ENCODE measurements around the gene SNORC. TPM values are rescaled to one million over a fixed set of nuclear protein-coding genes. Genes with fewer than 3 reads are reported as not detected.

Gene SNORC
- total RNA-seq, 1 donor from 2014 or later = 1.9 TPM

DNA sequence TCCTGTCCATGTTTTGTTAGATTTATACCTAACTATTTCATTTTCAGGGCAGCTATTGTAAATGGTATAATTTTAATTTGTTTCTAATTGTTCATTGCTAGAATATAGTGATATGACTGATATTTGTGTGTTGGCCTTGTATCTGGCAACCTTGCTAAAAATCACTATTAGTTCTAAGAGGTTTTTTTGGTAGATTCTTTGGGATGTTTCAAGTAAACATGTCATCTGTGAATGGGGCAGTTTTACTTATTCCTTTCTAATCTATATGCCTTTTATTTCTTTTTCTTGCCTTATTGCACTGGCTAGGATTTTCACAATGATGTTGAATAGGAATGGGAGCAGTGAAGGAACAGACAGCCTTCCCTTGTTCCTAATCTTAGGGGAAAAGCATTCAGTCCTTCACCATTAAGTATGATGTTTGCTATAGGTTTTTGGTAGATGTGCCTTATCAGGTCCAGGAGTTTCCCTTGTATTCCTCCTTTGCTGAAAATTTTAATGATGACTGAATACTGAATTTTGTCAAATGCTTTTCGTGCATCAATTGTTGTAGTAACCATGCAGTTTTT, 41.7 kb downstream of the SNORC start:
- H3K27me3 Mint-ChIP-seq (ENCODE audit: low read depth) = peaks cover 31% of the 10 kb centered on the region
- DNase-seq (ENCODE audit: low spot score) = no peak
- intact Hi-C loops (cut with micrococcal nuclease) = no loop called here
- H3K36me3 Mint-ChIP-seq (ENCODE audit: low read depth) = no peaks in the 10 kb centered on the region
- H3K9me3 Mint-ChIP-seq = peaks cover 16% of the 10 kb centered on the region
- H3K27ac Mint-ChIP-seq = no peak overlapping the region
- no peaks in the 10 kb centered on the region for H3K4me1 Mint-ChIP-seq (ENCODE audit: low read depth)
- no peak overlapping the region for H3K4me3 Mint-ChIP-seq (ENCODE audit: low read depth)

DNA sequence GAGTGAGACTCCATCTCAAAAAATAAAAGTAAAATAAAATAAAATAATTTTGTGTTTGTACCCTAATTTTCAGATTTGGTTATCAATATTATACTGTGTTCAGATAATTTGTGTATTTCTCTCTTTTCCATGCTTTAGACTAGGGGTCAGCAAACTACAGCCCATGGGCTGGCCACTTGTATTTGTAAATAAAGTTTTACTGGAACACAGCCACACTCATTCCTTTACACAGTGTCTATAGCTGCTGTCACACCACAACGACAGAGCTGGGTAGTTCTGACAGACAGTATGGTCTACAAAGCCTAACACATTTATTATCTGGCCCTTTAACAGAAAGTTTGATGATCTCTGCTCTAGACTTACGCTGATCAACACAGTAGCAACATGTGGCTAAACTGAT, 43.8 kb downstream of the SNORC start:
- intact Hi-C loops (cut with micrococcal nuclease) = no loop called here
- no peak overlapping the region for H3K4me3 Mint-ChIP-seq (ENCODE audit: low read depth)
- peaks cover 16% of the 10 kb centered on the region for H3K9me3 Mint-ChIP-seq
- H3K36me3 Mint-ChIP-seq (ENCODE audit: low read depth) = no peaks in the 10 kb centered on the region
- DNase-seq (ENCODE audit: low spot score) = no peak
- H3K27me3 Mint-ChIP-seq (ENCODE audit: low read depth) = peaks cover 32% of the 10 kb centered on the region
- H3K4me1 Mint-ChIP-seq (ENCODE audit: low read depth) = no peaks in the 10 kb centered on the region
- H3K27ac Mint-ChIP-seq = no peak overlapping the region

DNA sequence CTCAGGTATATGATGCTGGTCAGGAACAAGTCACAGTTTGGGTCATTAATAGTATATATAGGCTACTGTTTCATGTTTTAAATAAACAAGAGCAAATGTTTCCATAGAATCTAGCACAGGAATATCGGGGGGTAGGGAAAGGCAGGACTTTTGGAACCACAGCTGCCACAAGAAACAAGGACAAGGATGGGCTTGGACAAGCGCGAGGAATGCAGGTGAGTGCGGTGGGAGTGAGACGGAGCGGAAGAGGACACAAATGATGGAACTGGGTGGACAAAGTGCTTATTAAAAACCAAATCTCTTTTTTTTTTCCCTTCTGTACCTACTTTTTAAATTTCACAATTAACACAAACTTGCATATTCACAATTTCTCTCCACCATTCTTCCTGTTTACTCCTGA, 49.1 kb downstream of the SNORC start:
- no peak for DNase-seq (ENCODE audit: low spot score)
- H3K27me3 Mint-ChIP-seq (ENCODE audit: low read depth) = peaks cover 16% of the 10 kb centered on the region
- H3K36me3 Mint-ChIP-seq (ENCODE audit: low read depth) = no peaks in the 10 kb centered on the region
- H3K9me3 Mint-ChIP-seq = no peaks in the 10 kb centered on the region
- no peak overlapping the region for H3K4me3 Mint-ChIP-seq (ENCODE audit: low read depth)
- H3K4me1 Mint-ChIP-seq (ENCODE audit: low read depth) = no peaks in the 10 kb centered on the region
- intact Hi-C loops (cut with micrococcal nuclease) = no loop called here
- no peak overlapping the region for H3K27ac Mint-ChIP-seq

DNA sequence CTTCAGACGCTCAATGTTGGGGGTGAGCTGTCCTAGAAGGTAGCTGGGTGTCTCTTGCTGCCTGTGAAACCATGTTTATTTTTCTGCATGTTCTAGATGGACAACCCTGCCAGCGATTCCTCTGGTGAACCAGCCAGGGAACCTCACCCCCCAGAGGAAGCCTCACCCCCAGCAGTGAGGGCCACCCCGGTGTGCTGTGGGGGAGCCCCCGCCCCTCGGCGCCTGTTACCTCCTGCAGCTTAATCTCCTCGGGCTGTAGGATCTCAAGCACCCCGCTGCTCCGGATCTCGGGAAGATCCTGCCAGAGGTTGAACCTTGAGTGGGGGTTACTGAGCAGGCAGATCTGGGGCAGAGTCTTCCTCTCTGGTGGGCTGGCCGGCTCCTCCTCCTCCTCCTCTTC, 50.0 kb downstream of the SNORC start:
- no peak overlapping the region for H3K4me3 Mint-ChIP-seq (ENCODE audit: low read depth)
- H3K36me3 Mint-ChIP-seq (ENCODE audit: low read depth) = no peaks in the 10 kb centered on the region
- no peaks in the 10 kb centered on the region for H3K9me3 Mint-ChIP-seq
- no peaks in the 10 kb centered on the region for H3K4me1 Mint-ChIP-seq (ENCODE audit: low read depth)
- no peak for DNase-seq (ENCODE audit: low spot score)
- H3K27ac Mint-ChIP-seq = no peak overlapping the region
- H3K27me3 Mint-ChIP-seq (ENCODE audit: low read depth) = peaks cover 23% of the 10 kb centered on the region
- intact Hi-C loops (cut with micrococcal nuclease) = no loop called here

DNA sequence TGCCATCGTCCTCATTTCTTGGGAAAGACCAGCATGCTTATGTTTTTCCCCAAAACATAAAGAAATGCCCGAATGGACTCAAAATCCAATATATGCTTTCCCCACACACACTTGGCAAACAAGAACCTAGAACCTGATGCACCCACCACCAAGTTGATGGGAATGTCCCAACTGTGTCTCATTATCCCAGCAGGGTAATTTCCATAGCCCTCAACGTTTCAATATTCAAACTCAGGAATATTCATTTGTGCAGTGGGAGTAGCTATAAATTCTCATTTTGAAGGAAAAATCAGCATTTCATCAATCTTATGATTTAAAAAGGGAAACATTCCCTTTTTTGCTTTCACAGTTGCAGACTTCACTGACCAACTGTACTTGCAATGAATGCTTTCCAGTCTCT, 50.7 kb downstream of the SNORC start:
- no peak for DNase-seq (ENCODE audit: low spot score)
- Mint-ChIP-seq H3K4me3 (ENCODE audit: low read depth) (no peak overlapping the region), H3K4me1 (ENCODE audit: low read depth) (no peaks in the 10 kb centered on the region), H3K36me3 (ENCODE audit: low read depth) (no peaks in the 10 kb centered on the region), H3K27ac (no peak overlapping the region), H3K27me3 (ENCODE audit: low read depth) (peaks cover 27% of the 10 kb centered on the region), H3K9me3 (no peaks in the 10 kb centered on the region)
- intact Hi-C loops (cut with micrococcal nuclease) = no loop called here

DNA sequence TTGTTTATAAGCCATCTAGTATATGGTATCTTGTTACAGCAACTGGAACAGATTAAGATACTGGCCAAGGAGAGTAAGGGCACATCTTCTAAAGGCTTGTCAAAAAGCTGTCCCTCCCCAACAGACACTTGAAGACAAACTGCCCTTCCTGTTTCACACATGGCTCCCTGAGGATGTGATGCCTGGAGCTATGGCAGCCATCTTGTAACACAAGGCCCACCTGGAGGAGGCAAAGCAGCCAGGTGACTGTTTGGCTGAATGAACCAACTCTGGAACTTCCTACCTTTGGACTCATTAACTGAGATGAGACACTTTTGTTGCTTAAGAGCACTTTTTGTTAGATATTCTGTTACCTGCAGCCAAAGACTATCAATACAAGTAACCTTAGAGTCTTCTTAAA, 54.4 kb downstream of the SNORC start:
- H3K4me1 Mint-ChIP-seq (ENCODE audit: low read depth) = peaks cover 3% of the 10 kb centered on the region
- H3K36me3 Mint-ChIP-seq (ENCODE audit: low read depth) = no peaks in the 10 kb centered on the region
- no peak for DNase-seq (ENCODE audit: low spot score)
- peaks cover 35% of the 10 kb centered on the region for H3K27me3 Mint-ChIP-seq (ENCODE audit: low read depth)
- no peak overlapping the region for H3K4me3 Mint-ChIP-seq (ENCODE audit: low read depth)
- H3K27ac Mint-ChIP-seq = no peak overlapping the region
- intact Hi-C loops (cut with micrococcal nuclease) = no loop called here
- no peaks in the 10 kb centered on the region for H3K9me3 Mint-ChIP-seq

DNA sequence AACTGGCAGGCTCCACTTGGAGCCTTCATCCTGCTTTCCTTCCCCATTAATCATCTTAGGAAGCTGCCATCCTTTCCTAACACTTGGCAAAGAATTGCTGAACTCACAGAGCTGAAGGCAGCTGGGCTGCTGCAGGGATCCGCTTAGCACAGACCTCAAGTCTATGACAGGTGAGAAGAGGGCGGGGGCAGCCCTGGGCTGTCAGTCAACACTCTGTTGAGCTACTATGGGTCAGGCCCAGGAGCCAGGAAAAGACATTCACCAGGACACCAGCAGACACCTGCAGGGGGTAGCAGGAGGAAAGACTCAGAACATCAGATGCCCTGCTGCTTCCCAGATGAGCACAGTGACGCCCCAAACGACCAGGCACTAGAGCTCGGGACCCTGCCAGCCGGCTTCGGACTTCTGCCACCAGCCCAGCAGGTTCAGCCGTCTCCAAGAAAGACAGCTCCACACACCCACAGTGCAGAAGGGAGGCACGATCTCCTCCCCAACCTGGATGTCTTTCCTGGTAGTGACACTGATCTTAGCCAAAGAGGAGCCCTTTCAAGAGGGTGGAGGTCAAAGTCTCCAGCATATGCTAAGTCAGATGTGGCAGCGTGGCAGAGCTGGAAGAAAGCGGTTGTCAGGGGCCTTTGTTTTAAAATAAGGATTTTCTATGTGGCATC, 55.2 kb downstream of the SNORC start:
- Mint-ChIP-seq H3K27ac (no peak overlapping the region), H3K36me3 (ENCODE audit: low read depth) (peaks cover 4% of the 10 kb centered on the region), H3K27me3 (ENCODE audit: low read depth) (peaks cover 42% of the 10 kb centered on the region), H3K9me3 (no peaks in the 10 kb centered on the region), H3K4me1 (ENCODE audit: low read depth) (peaks cover 8% of the 10 kb centered on the region), H3K4me3 (ENCODE audit: low read depth) (no peak overlapping the region)
- intact Hi-C loops (cut with micrococcal nuclease) = no loop called here
- DNase-seq (ENCODE audit: low spot score) = no peak

DNA sequence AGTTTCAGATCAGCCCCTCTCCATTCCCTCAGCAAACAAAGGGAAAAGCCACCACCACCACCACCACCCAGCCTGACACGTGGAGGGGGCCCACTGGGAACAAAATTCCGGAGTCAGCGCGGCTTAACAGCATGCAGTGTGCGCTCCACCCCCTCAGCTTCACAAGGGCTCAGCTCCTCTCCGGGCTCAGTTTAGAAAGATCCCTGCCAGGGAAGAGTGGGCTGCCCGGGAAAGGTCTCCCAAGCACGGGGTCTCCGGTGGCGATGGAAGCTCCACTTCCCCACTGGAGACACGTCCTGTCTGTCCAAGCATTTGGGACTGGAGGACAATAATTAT, 55.7 kb downstream of the SNORC start:
- H3K9me3 Mint-ChIP-seq = no peaks in the 10 kb centered on the region

DNA sequence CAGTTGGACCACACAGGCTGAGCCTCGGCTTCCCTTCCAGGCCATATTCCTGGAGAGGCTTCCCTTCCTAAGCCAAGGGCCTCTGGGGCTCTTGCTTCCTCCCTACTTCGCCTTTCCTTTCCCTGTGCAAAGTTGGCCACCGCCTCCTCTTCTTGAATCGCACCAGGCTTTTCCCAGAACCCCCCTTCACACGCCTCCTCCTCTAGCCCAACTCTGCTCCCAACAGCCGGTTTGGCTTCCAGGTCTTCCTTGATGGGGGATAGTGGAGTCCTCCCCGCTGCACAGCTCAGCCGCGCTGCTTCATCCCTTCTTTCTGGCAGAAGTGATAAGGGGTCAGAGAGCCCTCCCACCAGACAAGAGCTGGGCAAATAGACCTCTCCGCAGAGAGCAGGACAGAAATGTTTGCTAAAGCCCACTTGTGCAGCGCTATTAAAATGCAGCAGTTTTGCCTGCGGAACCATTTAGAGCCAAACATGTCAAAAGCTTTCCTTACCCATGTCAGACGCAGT, 56.4 kb downstream of the SNORC start:
- peaks cover 49% of the 10 kb centered on the region for H3K27me3 Mint-ChIP-seq (ENCODE audit: low read depth)
- H3K4me3 Mint-ChIP-seq (ENCODE audit: low read depth) = peak overlapping the region; percentile 39
- peaks cover 8% of the 10 kb centered on the region for H3K4me1 Mint-ChIP-seq (ENCODE audit: low read depth)
- H3K27ac Mint-ChIP-seq = no peak overlapping the region
- peaks cover 4% of the 10 kb centered on the region for H3K36me3 Mint-ChIP-seq (ENCODE audit: low read depth)
- no peak for DNase-seq (ENCODE audit: low spot score)
- H3K9me3 Mint-ChIP-seq = no peaks in the 10 kb centered on the region
- intact Hi-C loops (cut with micrococcal nuclease) = no loop called here

More for the DNA sequence above, 55.7 kb downstream of the SNORC start:
- Mint-ChIP-seq H3K27ac (no peak overlapping the region), H3K4me3 (ENCODE audit: low read depth) (no peak overlapping the region), H3K27me3 (ENCODE audit: low read depth) (peaks cover 43% of the 10 kb centered on the region), H3K4me1 (ENCODE audit: low read depth) (peaks cover 8% of the 10 kb centered on the region), H3K36me3 (ENCODE audit: low read depth) (peaks cover 4% of the 10 kb centered on the region)
- intact Hi-C loops (cut with micrococcal nuclease) = no loop called here
- no peak for DNase-seq (ENCODE audit: low spot score)

DNA sequence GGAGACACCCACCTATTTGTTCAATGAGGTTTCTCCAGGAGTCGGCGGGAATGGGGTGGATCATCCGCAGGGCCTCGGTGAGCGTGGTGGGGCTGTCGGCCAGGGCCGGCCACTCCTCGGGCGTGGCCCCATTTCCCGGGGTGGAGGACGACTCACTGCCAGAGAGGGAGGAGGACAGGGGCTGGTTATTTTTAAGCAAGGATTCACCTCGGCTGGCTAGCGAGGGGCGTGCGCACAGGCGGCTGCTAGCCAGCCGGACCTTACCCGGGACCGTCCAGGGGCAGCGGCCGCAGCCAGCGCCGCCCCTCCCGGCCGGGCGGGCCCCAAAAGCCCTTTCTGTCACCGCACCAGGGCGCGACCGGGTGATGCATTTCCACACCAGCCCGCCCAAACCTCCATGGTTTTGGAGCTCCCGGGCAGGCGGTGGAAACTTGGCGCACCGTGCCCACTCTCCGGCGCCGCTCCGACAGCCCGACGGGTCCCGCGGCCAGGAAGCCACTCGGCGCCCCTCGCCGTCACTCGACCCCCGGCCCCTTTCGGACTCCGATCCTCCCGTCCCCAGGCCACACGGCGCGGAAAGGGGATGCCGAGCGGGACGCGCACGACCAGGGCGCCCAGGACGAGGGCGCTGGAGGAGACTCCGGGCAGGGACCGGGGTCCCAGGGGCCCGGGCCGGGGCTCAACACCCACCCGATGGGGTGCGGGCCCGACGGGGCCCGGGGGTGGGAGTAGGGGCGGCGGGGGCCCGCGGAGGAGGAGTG, 57.1 kb downstream of the SNORC start:
- peak overlapping the region; percentile 39 for H3K4me3 Mint-ChIP-seq (ENCODE audit: low read depth)
- H3K4me1 Mint-ChIP-seq (ENCODE audit: low read depth) = peaks cover 8% of the 10 kb centered on the region
- DNase-seq (ENCODE audit: low spot score) = no peak
- no peak overlapping the region for H3K27ac Mint-ChIP-seq
- peaks cover 4% of the 10 kb centered on the region for H3K36me3 Mint-ChIP-seq (ENCODE audit: low read depth)
- peaks cover 52% of the 10 kb centered on the region for H3K27me3 Mint-ChIP-seq (ENCODE audit: low read depth)
- H3K9me3 Mint-ChIP-seq = no peaks in the 10 kb centered on the region
- intact Hi-C loops (cut with micrococcal nuclease) = no loop called here

DNA sequence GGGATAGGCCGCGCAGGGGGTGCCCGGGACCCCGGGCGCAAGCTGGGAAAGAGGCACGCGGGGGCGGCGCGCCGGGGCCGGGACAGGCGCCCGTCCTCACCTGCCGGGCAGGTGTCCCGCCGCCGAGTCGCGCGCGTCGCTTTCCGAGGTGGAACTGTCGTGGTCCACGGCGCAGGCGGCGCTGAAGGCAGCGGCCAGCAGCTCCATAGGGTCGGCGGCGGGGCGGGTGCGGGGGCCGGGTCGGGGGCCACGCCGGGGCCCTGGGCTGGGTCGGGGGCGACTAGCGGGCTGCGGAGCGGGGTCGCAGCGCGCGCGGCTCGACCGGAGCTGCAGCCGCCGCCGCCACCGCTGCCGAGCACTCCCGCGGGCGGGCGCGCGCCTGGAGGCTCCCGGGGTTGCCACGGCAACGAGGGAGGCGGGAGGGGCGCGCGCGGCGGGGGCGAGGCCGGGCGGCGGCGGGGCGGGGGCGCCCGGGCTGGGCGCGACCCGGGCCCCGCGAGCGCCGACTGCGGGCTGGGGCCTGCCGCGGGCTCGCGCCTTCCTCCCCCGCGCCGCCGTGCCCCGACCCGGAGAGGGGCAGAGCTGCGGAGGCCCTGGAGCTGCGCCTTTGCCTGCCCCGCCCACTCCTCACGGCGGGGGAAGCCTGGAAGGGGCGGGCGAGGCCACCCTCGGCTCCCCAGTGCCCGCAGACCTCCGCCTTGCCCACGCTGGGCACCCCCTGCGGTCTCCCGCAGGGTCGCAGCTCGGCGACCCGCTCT, 57.9 kb downstream of the SNORC start:
- H3K27me3 Mint-ChIP-seq (ENCODE audit: low read depth) = peaks cover 56% of the 10 kb centered on the region
- peaks cover 4% of the 10 kb centered on the region for H3K36me3 Mint-ChIP-seq (ENCODE audit: low read depth)
- no peak for DNase-seq (ENCODE audit: low spot score)
- no peak overlapping the region for H3K4me3 Mint-ChIP-seq (ENCODE audit: low read depth)
- intact Hi-C loops (cut with micrococcal nuclease) = no loop called here
- H3K4me1 Mint-ChIP-seq (ENCODE audit: low read depth) = peaks cover 8% of the 10 kb centered on the region
- no peaks in the 10 kb centered on the region for H3K9me3 Mint-ChIP-seq
- H3K27ac Mint-ChIP-seq = no peak overlapping the region
